MM.1S (cell line): ENCODE results near the gene UBQLN1.

ENCODE experiments used
- DNase-seq: peaks from one replicate; pipeline ENCODE4 v3.0.0-alpha.2; 2015
- H2AFZ ChIP-seq: fragments of 300-600 bp; sonication (generic); 2 replicates; pipeline ENCODE4 v1.6.0; 2016; ENCODE audit warnings: antibody characterized with exemption, low read length
- H3F3A ChIP-seq: fragments of 300-600 bp; sonication (generic); 2 replicates; pipeline ENCODE4 v1.6.1; 2016; ENCODE audit warnings: mild to moderate bottlenecking, antibody characterized with exemption, low read length, moderate library complexity, mixed read lengths; ENCODE audit not compliant: insufficient read depth
- H3K27ac ChIP-seq: fragments of 300-600 bp; sonication (generic); 2 replicates; pipeline ENCODE4 v1.5.1; 2016; ENCODE audit warnings: mild to moderate bottlenecking, low read length
- H3K27me3 ChIP-seq: fragments of 300-600 bp; sonication (generic); replicated peaks from 2 replicates; pipeline ENCODE4 v1.6.0; 2016; ENCODE audit warnings: low read length; ENCODE audit not compliant: insufficient read depth
- H3K36me3 ChIP-seq: fragments of 300-600 bp; sonication (generic); replicated peaks from 2 replicates; pipeline ENCODE4 v1.6.1; 2016; ENCODE audit warnings: mild to moderate bottlenecking, low read length, mixed read lengths; ENCODE audit not compliant: insufficient read depth
- H3K4me1 ChIP-seq: fragments of 300-600 bp; sonication (generic); 2 replicates; pipeline ENCODE4 v1.6.1; 2016; ENCODE audit warnings: low read length, mixed read lengths
- H3K4me2 ChIP-seq: fragments of 300-600 bp; sonication (generic); 2 replicates; pipeline ENCODE4 v1.6.0; 2016; ENCODE audit warnings: low read depth, low read length
- H3K4me3 ChIP-seq: fragments of 300-600 bp; sonication (generic); 2 replicates; pipeline ENCODE4 v1.5.1; 2016; ENCODE audit warnings: low read length, mixed read lengths
- H3K79me2 ChIP-seq: fragments of 300-600 bp; sonication (generic); 2 replicates; pipeline ENCODE4 v1.6.1; 2016; ENCODE audit warnings: mixed run types, low read length, mixed read lengths
- H3K9ac ChIP-seq: fragments of 300-600 bp; sonication (generic); 2 replicates; pipeline ENCODE4 v1.6.1; 2016; ENCODE audit warnings: low read length, mixed read lengths
- H3K9me2 ChIP-seq: fragments of 300-600 bp; sonication (generic); replicated peaks from 2 replicates; pipeline ENCODE4 v1.6.1; 2016; ENCODE audit warnings: mild to moderate bottlenecking, low read length, mixed read lengths; ENCODE audit not compliant: insufficient read depth
- H3K9me3 ChIP-seq: fragments of 300-600 bp; sonication (generic); replicated peaks from 2 replicates; pipeline ENCODE4 v1.6.1; 2016; ENCODE audit warnings: mild to moderate bottlenecking, low read length, mixed read lengths; ENCODE audit not compliant: insufficient read depth
- H4K20me1 ChIP-seq: fragments of 300-600 bp; sonication (generic); 2 replicates; pipeline ENCODE4 v1.6.1; 2016; ENCODE audit warnings: mild to moderate bottlenecking, low read length, moderate library complexity, mixed read lengths; ENCODE audit not compliant: insufficient read depth
- CTCF ChIP-seq: fragments of 300-600 bp; sonication (generic); IDR thresholded peaks from 2 replicates; pipeline ENCODE4 v1.5.1; 2016; ENCODE audit warnings: antibody characterized with exemption, low read length, mixed read lengths
- EZH2 ChIP-seq: fragments of 300-600 bp; sonication (generic); optimal IDR thresholded peaks from 2 replicates; pipeline ENCODE3; 2017; ENCODE audit warnings: low read depth, mild to moderate bottlenecking, antibody characterized with exemption, low read length, mixed read lengths
- EZH2phosphoT487 ChIP-seq: fragments of 300-600 bp; sonication (generic); IDR thresholded peaks from 2 replicates; pipeline ENCODE4 v1.6.1; 2018; ENCODE audit warnings: antibody characterized with exemption, low read length

The UBQLN1 gene

GRCh38 chr9:83646500-83647239, 61.1 kb downstream of the UBQLN1 start:
- H3K4me3 ChIP-seq, result no peak overlapping the region
- H3K9me3 ChIP-seq, result no peaks in the 10 kb centered on the region
- no peak overlapping the region for H2AFZ ChIP-seq
- H3K9ac ChIP-seq, result no peak overlapping the region
- no peak overlapping the region for H3K27ac ChIP-seq
- H3K36me3 ChIP-seq, result no peaks in the 10 kb centered on the region
- no peaks in the 10 kb centered on the region for H3K79me2 ChIP-seq
- no peak overlapping the region for H3K4me2 ChIP-seq
- TF ChIP-seq CTCF (no peak), EZH2 (no peak), EZH2phosphoT487 (no peak)
- DNase-seq, result no peak
- no peaks in the 10 kb centered on the region for H3K27me3 ChIP-seq
- no peaks in the 10 kb centered on the region for H3K4me1 ChIP-seq
- H4K20me1 ChIP-seq, result no peaks in the 10 kb centered on the region
- H3F3A ChIP-seq, result no peaks in the 10 kb centered on the region
- H3K9me2 ChIP-seq, result no peaks in the 10 kb centered on the region

- no peaks in the 10 kb centered on the region for H3K9me2 ChIP-seq
These were observed 65.0 kb downstream of the UBQLN1 start for GRCh38 chr9:83642793-83643192.

GRCh38 chr9:83639266-83639665, 68.5 kb downstream of the UBQLN1 start:
- H3K9ac ChIP-seq, result no peak overlapping the region

More at GRCh38 chr9:83642793-83643192, 65.0 kb downstream of the UBQLN1 start:
- H3F3A ChIP-seq, result no peaks in the 10 kb centered on the region
- TF ChIP-seq EZH2phosphoT487 (no peak), CTCF (no peak), EZH2 (no peak)
- no peaks in the 10 kb centered on the region for H3K79me2 ChIP-seq
- no peak overlapping the region for H3K27ac ChIP-seq
- no peaks in the 10 kb centered on the region for H4K20me1 ChIP-seq
- H3K4me2 ChIP-seq, result no peak overlapping the region
- H3K4me3 ChIP-seq, result no peak overlapping the region
- no peaks in the 10 kb centered on the region for H3K4me1 ChIP-seq
- no peaks in the 10 kb centered on the region for H3K9me3 ChIP-seq
- no peaks in the 10 kb centered on the region for H3K27me3 ChIP-seq
- no peak overlapping the region for H3K9ac ChIP-seq
- H3K36me3 ChIP-seq, result no peaks in the 10 kb centered on the region
- DNase-seq, result no peak
- no peak overlapping the region for H2AFZ ChIP-seq

More at GRCh38 chr9:83639266-83639665, 68.5 kb downstream of the UBQLN1 start:
- no peaks in the 10 kb centered on the region for H3F3A ChIP-seq
- H3K36me3 ChIP-seq, result no peaks in the 10 kb centered on the region
- no peaks in the 10 kb centered on the region for H3K27me3 ChIP-seq
- TF ChIP-seq CTCF (no peak), EZH2 (no peak), EZH2phosphoT487 (no peak)
- no peak for DNase-seq
- no peak overlapping the region for H3K4me3 ChIP-seq
- H3K27ac ChIP-seq, result no peak overlapping the region
- H3K4me1 ChIP-seq, result no peaks in the 10 kb centered on the region
- H3K79me2 ChIP-seq, result no peaks in the 10 kb centered on the region
- H3K4me2 ChIP-seq, result no peak overlapping the region
- no peaks in the 10 kb centered on the region for H3K9me2 ChIP-seq
- H3K9me3 ChIP-seq, result no peaks in the 10 kb centered on the region
- no peak overlapping the region for H2AFZ ChIP-seq
- H4K20me1 ChIP-seq, result no peaks in the 10 kb centered on the region
